H9 (cell line): ENCODE results near the gene SMIM28. TPM values are rescaled to one million over a fixed set of nuclear protein-coding genes. Genes with fewer than 3 reads are reported as not detected.

Experiments
- DNase-seq: peaks from one replicate; pipeline ENCODE4 v3.0.0-alpha.2; 2017
- H2AFZ ChIP-seq: one replicate; pipeline ENCODE4 v1.6.1; 2013; ENCODE audit warnings: mild to moderate bottlenecking, low read length, control low read depth, moderate library complexity
- H2AK5ac ChIP-seq: 2 replicates; pipeline ENCODE4 v1.6.1; 2013; ENCODE audit warnings: low read length, control low read depth, mixed read lengths; ENCODE audit not compliant: insufficient read length
- H2BK120ac ChIP-seq: one replicate; pipeline ENCODE4 v1.6.1; 2013; ENCODE audit warnings: low read depth, mild to moderate bottlenecking, low read length, control low read depth, inconsistent platforms; ENCODE audit not compliant: poor library complexity, severe bottlenecking
- H2BK12ac ChIP-seq: 2 replicates; pipeline ENCODE4 v1.6.1; 2013; ENCODE audit warnings: low read length, control low read depth, mixed read lengths, low read depth; ENCODE audit not compliant: insufficient read length
- H2BK15ac ChIP-seq: 2 replicates; pipeline ENCODE4 v1.6.1; 2013; ENCODE audit warnings: low read depth, low read length, control low read depth
- H2BK20ac ChIP-seq: one replicate; pipeline ENCODE4 v1.6.1; 2013; ENCODE audit warnings: low read depth, mild to moderate bottlenecking, low read length, control low read depth, inconsistent platforms; ENCODE audit not compliant: poor library complexity, severe bottlenecking
- H2BK5ac ChIP-seq: 2 replicates; pipeline ENCODE4 v1.6.1; 2013; ENCODE audit warnings: low read length, control low read depth, mixed read lengths; ENCODE audit not compliant: insufficient read length
- H3K14ac ChIP-seq: 2 replicates; pipeline ENCODE4 v1.6.1; 2013; ENCODE audit warnings: low read length, control low read depth; ENCODE audit not compliant: insufficient read depth
- H3K18ac ChIP-seq: 2 replicates; pipeline ENCODE4 v1.6.1; 2013; ENCODE audit warnings: low read depth, mild to moderate bottlenecking, mixed read lengths, low read length, control low read depth; ENCODE audit not compliant: insufficient read length
- H3K23ac ChIP-seq: 2 replicates; pipeline ENCODE4 v1.6.1; 2013; ENCODE audit warnings: low read length, control low read depth, mixed read lengths, low read depth; ENCODE audit not compliant: insufficient read length
- H3K23me2 ChIP-seq: 2 replicates; pipeline ENCODE4 v1.6.1; 2013; ENCODE audit warnings: low read depth, mild to moderate bottlenecking, mixed read lengths, low read length, control low read depth; ENCODE audit not compliant: insufficient read length, poor library complexity, severe bottlenecking
- H3K27ac ChIP-seq: 2 replicates; pipeline ENCODE4 v1.5.1; 2013; ENCODE audit warnings: low read length, control low read depth, mixed read lengths, low read depth; ENCODE audit not compliant: insufficient read length
- H3K27me3 ChIP-seq: 2 replicates; pipeline ENCODE4 v1.6.1; 2013; ENCODE audit warnings: low read length, control low read depth, inconsistent platforms; ENCODE audit not compliant: insufficient read depth
- H3K4ac ChIP-seq: 2 replicates; pipeline ENCODE4 v1.6.1; 2013; ENCODE audit warnings: low read depth, mild to moderate bottlenecking, control low read depth, inconsistent platforms, low read length, moderate library complexity
- H3K4me1 ChIP-seq: 2 replicates; pipeline ENCODE4 v1.6.1; 2013; ENCODE audit warnings: low read length, control low read depth, inconsistent platforms; ENCODE audit not compliant: insufficient read depth
- H3K4me2 ChIP-seq: 2 replicates; pipeline ENCODE4 v1.6.1; 2013; ENCODE audit warnings: low read length, control low read depth, mixed read lengths; ENCODE audit not compliant: insufficient read length, insufficient read depth
- H3K56ac ChIP-seq: 2 replicates; pipeline ENCODE4 v1.6.1; 2013; ENCODE audit warnings: low read depth, mild to moderate bottlenecking, mixed read lengths, low read length, control low read depth; ENCODE audit not compliant: insufficient read length
- H3K79me1 ChIP-seq: 2 replicates; pipeline ENCODE4 v1.6.1; 2013; ENCODE audit warnings: low read depth, mild to moderate bottlenecking, moderate library complexity, low read length, control low read depth, inconsistent platforms; ENCODE audit not compliant: insufficient read depth, poor library complexity, severe bottlenecking
- H3K79me2 ChIP-seq: 2 replicates; pipeline ENCODE4 v1.6.1; 2013; ENCODE audit warnings: low read length, control low read depth, inconsistent platforms; ENCODE audit not compliant: insufficient read depth
- H3K9ac ChIP-seq: 2 replicates; pipeline ENCODE4 v1.6.1; 2013; ENCODE audit warnings: low read length, control low read depth, mixed read lengths; ENCODE audit not compliant: insufficient read length; ENCODE audit errors: extremely low read depth
- H3K9me3 ChIP-seq: one replicate; pipeline ENCODE4 v1.6.1; 2013; ENCODE audit warnings: low read depth, low read length, inconsistent platforms; ENCODE audit not compliant: control insufficient read depth
- H3T11ph ChIP-seq: one replicate; pipeline ENCODE4 v1.6.1; 2013; ENCODE audit warnings: mild to moderate bottlenecking, low read length, control low read depth, inconsistent platforms
- H4K20me1 ChIP-seq: one replicate; pipeline ENCODE4 v1.6.1; 2013; ENCODE audit not compliant: control insufficient read depth, insufficient read length, insufficient read depth
- H4K5ac ChIP-seq: 2 replicates; pipeline ENCODE4 v1.6.1; 2013; ENCODE audit warnings: low read depth, mild to moderate bottlenecking, mixed read lengths, low read length, control low read depth; ENCODE audit not compliant: insufficient read length
- H4K8ac ChIP-seq: replicated peaks from 2 replicates; pipeline ENCODE4 v1.6.1; 2013; ENCODE audit warnings: low read length, control low read depth, mixed read lengths, low read depth; ENCODE audit not compliant: insufficient read length
- H4K91ac ChIP-seq: 2 replicates; pipeline ENCODE4 v1.6.1; 2013; ENCODE audit warnings: low read depth, mild to moderate bottlenecking, moderate library complexity, mixed read lengths, low read length, control low read depth; ENCODE audit not compliant: insufficient read length
- H3K27ac Mint-ChIP-seq, 3 experiments: 2 replicates in 2 of 3; 3 replicates in 1 of 3; pipeline ENCODE4 v1.8.0; 2020 to 2021; ENCODE audit warnings: mixed read lengths in 3 of 3, mild to moderate bottlenecking in 1 of 3, moderate library complexity in 1 of 3
- H3K27me3 Mint-ChIP-seq: 2 replicates; pipeline ENCODE4 v1.8.0; 2021; ENCODE audit warnings: low read depth, mild to moderate bottlenecking, moderate library complexity, mixed read lengths
- H3K36me3 Mint-ChIP-seq, 3 experiments: 2 replicates in 2 of 3; 3 replicates in 1 of 3; pipeline ENCODE4 v1.8.0; 2020 to 2021; ENCODE audit warnings: low read depth in 3 of 3, mixed read lengths in 3 of 3; ENCODE audit not compliant: insufficient read depth in 1 of 3
- H3K4me1 Mint-ChIP-seq, 2 experiments: 2 replicates each; pipeline ENCODE4 v1.8.0; 2020; ENCODE audit warnings: mixed read lengths in 2 of 2
- H3K4me3 Mint-ChIP-seq, 2 experiments: 2 replicates in 1 of 2; 3 replicates in 1 of 2; pipeline ENCODE4 v1.8.0; 2020 to 2021; ENCODE audit warnings: mild to moderate bottlenecking in 2 of 2, mixed read lengths in 2 of 2, moderate library complexity in 1 of 2
- H3K9me3 Mint-ChIP-seq, 2 experiments: 2 replicates in 1 of 2; 3 replicates in 1 of 2; pipeline ENCODE4 v1.8.0; 2020; ENCODE audit warnings: mild to moderate bottlenecking in 2 of 2, mixed read lengths in 2 of 2, moderate library complexity in 1 of 2
- WGBS: extraction: QIAGEN DNeasy Blood & Tissue Kit; methylation state at CpG from one replicate; pipeline ENCODE4 v1.1.7; 2013; ENCODE audit warnings: missing lambda C conversion rate, low lambda C conversion rate, mixed read lengths; ENCODE audit not compliant: insufficient read length; ENCODE audit errors: extremely low coverage; 5-methylcytosine and 5-hydroxymethylcytosine counted together
- total RNA-seq: library from RNA; stranded (reverse); gene quantifications from 2 replicates; pipeline ENCODE4 v1.2.1, GENCODE V29; 2021
- TF ChIP-seq, protein P1 (sequence below): fragments of 200-600 bp; sonication (generic); conservative IDR thresholded peaks from 3 replicates; pipeline ENCODE4 v1.8.0; 2021; ENCODE audit warnings: antibody characterized with exemption, mild to moderate bottlenecking

The SMIM28 gene
- total RNA-seq, 1 experiment from 2014 or later: not detected

DNA sequence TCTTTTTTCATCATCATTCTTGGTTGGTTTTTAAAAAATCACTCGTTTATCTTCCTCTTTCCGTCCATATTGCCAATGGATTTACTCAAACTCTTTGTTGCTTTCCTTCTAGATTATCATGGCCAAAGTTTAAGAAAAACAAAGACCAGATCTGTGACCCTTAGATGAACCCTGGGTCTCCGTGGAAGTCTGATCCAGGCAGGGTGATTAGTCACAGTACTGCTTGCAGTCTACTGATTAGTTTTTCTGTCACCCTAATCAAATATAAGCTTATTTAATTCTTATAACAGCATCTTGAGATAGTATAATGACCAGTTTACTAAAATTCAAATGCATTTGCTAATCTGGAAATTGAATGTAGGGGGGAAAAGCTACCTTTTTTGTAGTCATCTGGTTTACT, 6.0 kb upstream of the SMIM28 start:
- Mint-ChIP-seq H3K27ac (no peak overlapping the region), H3K4me1 (peaks cover 9 to 11% of the 10 kb centered on the region in 2 experiments), H3K27me3 (no peaks in the 10 kb centered on the region), H3K9me3 (peaks cover 5 to 11% of the 10 kb centered on the region in 2 experiments), H3K4me3 (no peak overlapping the region), H3K36me3 (peaks cover 2 to 6% (median 2%) of the 10 kb centered on the region in 3 experiments; a peak in 5 of 7 replicates)
- 100% methylated on average over 1 of the region's 3 CpGs for WGBS
- no peak overlapping the region for H2AFZ ChIP-seq
- no peaks in the 10 kb centered on the region for H4K20me1 ChIP-seq
- no peaks in the 10 kb centered on the region for H3K79me2 ChIP-seq
- no peak overlapping the region for H3K27ac ChIP-seq
- no peak overlapping the region for H3T11ph ChIP-seq
- H3K56ac ChIP-seq: no peak overlapping the region
- no peak overlapping the region for H2BK5ac ChIP-seq
- H4K8ac ChIP-seq: no peak overlapping the region
- no peak overlapping the region for H3K23ac ChIP-seq
- H3K9me3 ChIP-seq: no peaks in the 10 kb centered on the region
- no peak overlapping the region for H3K18ac ChIP-seq
- H3K14ac ChIP-seq: no peak overlapping the region
- H4K91ac ChIP-seq: no peak overlapping the region
- H3K4ac ChIP-seq: no peak overlapping the region
- no peak overlapping the region for H2BK12ac ChIP-seq
- H3K27me3 ChIP-seq: no peaks in the 10 kb centered on the region
- H2BK15ac ChIP-seq: no peak overlapping the region
- no peak for DNase-seq
- TF ChIP-seq, protein P1, sequence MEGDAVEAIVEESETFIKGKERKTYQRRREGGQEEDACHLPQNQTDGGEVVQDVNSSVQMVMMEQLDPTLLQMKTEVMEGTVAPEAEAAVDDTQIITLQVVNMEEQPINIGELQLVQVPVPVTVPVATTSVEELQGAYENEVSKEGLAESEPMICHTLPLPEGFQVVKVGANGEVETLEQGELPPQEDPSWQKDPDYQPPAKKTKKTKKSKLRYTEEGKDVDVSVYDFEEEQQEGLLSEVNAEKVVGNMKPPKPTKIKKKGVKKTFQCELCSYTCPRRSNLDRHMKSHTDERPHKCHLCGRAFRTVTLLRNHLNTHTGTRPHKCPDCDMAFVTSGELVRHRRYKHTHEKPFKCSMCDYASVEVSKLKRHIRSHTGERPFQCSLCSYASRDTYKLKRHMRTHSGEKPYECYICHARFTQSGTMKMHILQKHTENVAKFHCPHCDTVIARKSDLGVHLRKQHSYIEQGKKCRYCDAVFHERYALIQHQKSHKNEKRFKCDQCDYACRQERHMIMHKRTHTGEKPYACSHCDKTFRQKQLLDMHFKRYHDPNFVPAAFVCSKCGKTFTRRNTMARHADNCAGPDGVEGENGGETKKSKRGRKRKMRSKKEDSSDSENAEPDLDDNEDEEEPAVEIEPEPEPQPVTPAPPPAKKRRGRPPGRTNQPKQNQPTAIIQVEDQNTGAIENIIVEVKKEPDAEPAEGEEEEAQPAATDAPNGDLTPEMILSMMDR: no peak
- no peak overlapping the region for H2AK5ac ChIP-seq
- H3K4me2 ChIP-seq: no peak overlapping the region
- no peak overlapping the region for H4K5ac ChIP-seq
- no peak overlapping the region for H2BK20ac ChIP-seq
- H2BK120ac ChIP-seq: no peak overlapping the region
- H3K23me2 ChIP-seq: no peaks in the 10 kb centered on the region
- H3K79me1 ChIP-seq: no peaks in the 10 kb centered on the region
- no peaks in the 10 kb centered on the region for H3K4me1 ChIP-seq
- no peak overlapping the region for H3K9ac ChIP-seq
